ENCODE results near the gene ZCCHC13.
A peak's percentile ranks its signal among the peaks of the same experiment; 100 is the strongest.

DNA sequence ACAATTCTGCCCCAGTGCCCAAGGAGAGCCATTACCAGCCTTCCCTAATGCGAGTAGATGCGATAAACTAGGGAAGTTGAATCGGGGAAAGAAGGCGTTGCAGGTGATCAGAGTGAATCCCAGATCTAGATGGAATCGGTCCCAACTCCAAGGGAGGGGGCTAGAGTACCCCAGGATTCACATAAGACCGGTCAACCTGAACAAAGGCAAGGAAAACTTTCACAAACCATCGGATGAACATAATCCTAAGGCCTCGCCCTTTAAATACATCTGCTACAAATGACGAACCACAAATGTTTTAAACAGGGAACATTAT lies 11.2 kb upstream of the ZCCHC13 start:
- TF ChIP-seq, protein P1, sequence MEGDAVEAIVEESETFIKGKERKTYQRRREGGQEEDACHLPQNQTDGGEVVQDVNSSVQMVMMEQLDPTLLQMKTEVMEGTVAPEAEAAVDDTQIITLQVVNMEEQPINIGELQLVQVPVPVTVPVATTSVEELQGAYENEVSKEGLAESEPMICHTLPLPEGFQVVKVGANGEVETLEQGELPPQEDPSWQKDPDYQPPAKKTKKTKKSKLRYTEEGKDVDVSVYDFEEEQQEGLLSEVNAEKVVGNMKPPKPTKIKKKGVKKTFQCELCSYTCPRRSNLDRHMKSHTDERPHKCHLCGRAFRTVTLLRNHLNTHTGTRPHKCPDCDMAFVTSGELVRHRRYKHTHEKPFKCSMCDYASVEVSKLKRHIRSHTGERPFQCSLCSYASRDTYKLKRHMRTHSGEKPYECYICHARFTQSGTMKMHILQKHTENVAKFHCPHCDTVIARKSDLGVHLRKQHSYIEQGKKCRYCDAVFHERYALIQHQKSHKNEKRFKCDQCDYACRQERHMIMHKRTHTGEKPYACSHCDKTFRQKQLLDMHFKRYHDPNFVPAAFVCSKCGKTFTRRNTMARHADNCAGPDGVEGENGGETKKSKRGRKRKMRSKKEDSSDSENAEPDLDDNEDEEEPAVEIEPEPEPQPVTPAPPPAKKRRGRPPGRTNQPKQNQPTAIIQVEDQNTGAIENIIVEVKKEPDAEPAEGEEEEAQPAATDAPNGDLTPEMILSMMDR (IDR thresholded peaks at IDR 0.05): no peak
- peak in 1 of 2 donors; percentile 7 for TF ChIP-seq POLR2AphosphoS5 (IDR thresholded peaks at IDR 0.05)
- no peak for TF ChIP-seq POLR2A (IDR thresholded peaks at IDR 0.05)
- no peak for TF ChIP-seq EP300 (IDR thresholded peaks at IDR 0.05)

Data from upper lobe of left lung (tissue), 4 donors.